PFSK-1 (cell line): Measurements from ENCODE around the gene RAB23.

Experiments used
- FOXP2 ChIP-seq: optimal IDR thresholded peaks from 2 replicates; pipeline ENCODE3; 2011; ENCODE audit warnings: borderline replicate concordance, control low read depth, inconsistent platforms; ENCODE audit not compliant: insufficient read depth; ENCODE audit errors: extremely low read length, extremely low read depth
- POLR2AphosphoS5 ChIP-seq: IDR thresholded peaks from 2 replicates; pipeline ENCODE4 v1.6.1; 2012; ENCODE audit warnings: low read depth, mild to moderate bottlenecking, control low read depth, low read length, moderate library complexity
- SIN3A ChIP-seq: IDR thresholded peaks from 2 replicates; pipeline ENCODE4 v1.6.1; 2012; ENCODE audit warnings: mild to moderate bottlenecking, low read length, moderate library complexity, borderline replicate concordance; ENCODE audit not compliant: insufficient read depth
- TAF1 ChIP-seq: IDR thresholded peaks from 2 replicates; pipeline ENCODE4 v1.6.1; 2012; ENCODE audit warnings: low read length, control low read depth, borderline replicate concordance; ENCODE audit not compliant: insufficient read depth
- TF ChIP-seq, protein P1 (sequence below), 2 experiments: IDR thresholded peaks; 2 replicates each; pipeline versions ENCODE4 v1.6.1 to v1.8.0; 2011 to 2012; ENCODE audit warnings: low read depth in 2 of 2, low read length in 2 of 2, control low read depth in 1 of 2, inconsistent platforms in 1 of 2, mild to moderate bottlenecking in 1 of 2, moderate library complexity in 1 of 2; ENCODE audit not compliant: insufficient read depth in 1 of 2

The RAB23 gene

DNA sequence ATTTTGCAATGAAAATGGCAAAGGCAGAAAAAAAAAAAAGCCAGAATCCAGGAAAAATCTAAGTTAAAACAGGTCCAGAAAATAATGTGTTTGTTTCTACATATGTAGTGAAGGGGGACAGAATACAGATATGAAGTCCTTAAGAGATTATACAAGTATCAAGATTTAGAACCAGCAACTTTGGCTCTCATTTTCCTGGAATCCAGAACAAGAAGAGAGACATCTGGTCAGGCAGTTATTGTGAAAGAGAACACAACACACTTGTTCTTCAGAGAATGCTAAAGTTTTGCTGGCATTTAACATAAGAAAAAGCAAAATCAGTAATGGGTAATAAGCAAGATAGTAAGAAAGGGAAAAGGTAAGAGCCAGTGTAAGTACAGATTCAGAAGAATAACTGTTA is 28.9 kb downstream of the RAB23 start:
- TF ChIP-seq TAF1 (no peak), POLR2AphosphoS5 (no peak), FOXP2 (no peak), SIN3A (no peak)
- TF ChIP-seq, protein P1, sequence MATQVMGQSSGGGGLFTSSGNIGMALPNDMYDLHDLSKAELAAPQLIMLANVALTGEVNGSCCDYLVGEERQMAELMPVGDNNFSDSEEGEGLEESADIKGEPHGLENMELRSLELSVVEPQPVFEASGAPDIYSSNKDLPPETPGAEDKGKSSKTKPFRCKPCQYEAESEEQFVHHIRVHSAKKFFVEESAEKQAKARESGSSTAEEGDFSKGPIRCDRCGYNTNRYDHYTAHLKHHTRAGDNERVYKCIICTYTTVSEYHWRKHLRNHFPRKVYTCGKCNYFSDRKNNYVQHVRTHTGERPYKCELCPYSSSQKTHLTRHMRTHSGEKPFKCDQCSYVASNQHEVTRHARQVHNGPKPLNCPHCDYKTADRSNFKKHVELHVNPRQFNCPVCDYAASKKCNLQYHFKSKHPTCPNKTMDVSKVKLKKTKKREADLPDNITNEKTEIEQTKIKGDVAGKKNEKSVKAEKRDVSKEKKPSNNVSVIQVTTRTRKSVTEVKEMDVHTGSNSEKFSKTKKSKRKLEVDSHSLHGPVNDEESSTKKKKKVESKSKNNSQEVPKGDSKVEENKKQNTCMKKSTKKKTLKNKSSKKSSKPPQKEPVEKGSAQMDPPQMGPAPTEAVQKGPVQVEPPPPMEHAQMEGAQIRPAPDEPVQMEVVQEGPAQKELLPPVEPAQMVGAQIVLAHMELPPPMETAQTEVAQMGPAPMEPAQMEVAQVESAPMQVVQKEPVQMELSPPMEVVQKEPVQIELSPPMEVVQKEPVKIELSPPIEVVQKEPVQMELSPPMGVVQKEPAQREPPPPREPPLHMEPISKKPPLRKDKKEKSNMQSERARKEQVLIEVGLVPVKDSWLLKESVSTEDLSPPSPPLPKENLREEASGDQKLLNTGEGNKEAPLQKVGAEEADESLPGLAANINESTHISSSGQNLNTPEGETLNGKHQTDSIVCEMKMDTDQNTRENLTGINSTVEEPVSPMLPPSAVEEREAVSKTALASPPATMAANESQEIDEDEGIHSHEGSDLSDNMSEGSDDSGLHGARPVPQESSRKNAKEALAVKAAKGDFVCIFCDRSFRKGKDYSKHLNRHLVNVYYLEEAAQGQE (IDR thresholded peaks at IDR 0.05; ENCODE audit: insufficient read depth in 1 of 2, low read depth in 2 of 2, low read length in 2 of 2), result no peak

DNA sequence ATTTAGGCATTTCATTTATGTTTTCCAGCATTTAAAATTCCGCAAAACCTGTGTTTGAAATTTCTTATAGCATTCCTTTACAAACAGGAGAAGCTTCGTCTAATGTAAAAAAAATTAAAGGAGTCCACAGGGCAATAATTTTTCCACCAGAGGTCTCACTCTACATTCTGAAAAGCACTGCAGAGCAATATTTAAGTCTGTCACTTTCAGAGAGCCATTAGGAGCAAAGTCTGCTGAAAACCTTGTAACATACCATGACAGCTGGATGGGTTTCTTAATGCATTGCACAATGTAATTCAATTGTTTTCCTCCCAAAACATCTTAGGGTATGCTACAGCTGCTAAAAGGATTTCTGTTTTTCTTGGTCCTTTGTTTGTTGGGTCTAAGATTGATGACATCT is 32.0 kb downstream of the RAB23 start:
- no peak for TF ChIP-seq TAF1
- no peak for TF ChIP-seq POLR2AphosphoS5
- TF ChIP-seq SIN3A, result no peak
- no peak for TF ChIP-seq FOXP2
- TF ChIP-seq, protein P1 (IDR thresholded peaks at IDR 0.05; ENCODE audit: insufficient read depth in 1 of 2, low read depth in 2 of 2, low read length in 2 of 2), result no peak

DNA sequence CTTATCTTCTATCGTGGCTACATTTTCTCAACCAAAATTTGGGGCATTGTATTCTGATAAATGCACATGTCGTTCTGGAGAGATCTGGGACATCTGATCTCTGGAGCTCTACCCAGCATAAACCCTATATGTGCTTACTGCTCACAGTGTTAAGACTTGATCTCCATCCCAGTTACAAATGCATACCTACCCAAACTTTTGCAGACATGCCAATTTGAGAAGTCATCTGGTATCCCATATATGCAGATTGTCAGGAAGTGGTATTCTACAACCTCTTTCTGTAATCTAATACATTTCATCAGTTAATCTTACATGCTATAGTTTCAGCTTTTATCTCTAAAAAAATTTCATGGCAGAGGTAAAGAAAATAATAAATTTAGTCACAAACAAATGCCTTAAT is 38.8 kb downstream of the RAB23 start:
- TF ChIP-seq TAF1 (no peak), FOXP2 (no peak), POLR2AphosphoS5 (no peak), SIN3A (no peak)
- TF ChIP-seq, protein P1 (IDR thresholded peaks at IDR 0.05; ENCODE audit: insufficient read depth in 1 of 2, low read depth in 2 of 2, low read length in 2 of 2), result no peak

DNA sequence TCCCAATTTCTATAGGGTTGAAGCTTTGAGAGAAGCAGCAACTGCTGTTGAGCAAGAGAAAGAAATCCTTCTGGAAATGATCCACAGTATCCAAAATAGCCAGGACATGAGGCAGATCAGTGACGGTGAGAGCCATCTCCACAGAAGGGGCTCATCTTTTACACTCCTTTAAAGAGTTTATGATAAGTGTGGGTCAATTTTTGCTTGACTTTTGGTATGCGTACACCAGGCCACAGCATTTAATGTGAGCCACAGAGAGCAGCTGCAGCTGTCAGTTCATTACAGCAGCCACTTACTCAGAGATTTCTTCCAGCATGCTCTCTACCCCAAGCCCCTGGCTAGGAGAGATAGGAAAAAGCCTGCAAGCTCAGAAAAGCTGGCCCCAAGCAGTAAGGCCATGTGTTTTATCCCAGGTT is 40.1 kb downstream of the RAB23 start:
- TF ChIP-seq, protein P1 (IDR thresholded peaks at IDR 0.05; ENCODE audit: insufficient read depth in 1 of 2, low read depth in 2 of 2, low read length in 2 of 2), result no peak
- TF ChIP-seq TAF1 (no peak), FOXP2 (no peak), SIN3A (no peak), POLR2AphosphoS5 (no peak)

DNA sequence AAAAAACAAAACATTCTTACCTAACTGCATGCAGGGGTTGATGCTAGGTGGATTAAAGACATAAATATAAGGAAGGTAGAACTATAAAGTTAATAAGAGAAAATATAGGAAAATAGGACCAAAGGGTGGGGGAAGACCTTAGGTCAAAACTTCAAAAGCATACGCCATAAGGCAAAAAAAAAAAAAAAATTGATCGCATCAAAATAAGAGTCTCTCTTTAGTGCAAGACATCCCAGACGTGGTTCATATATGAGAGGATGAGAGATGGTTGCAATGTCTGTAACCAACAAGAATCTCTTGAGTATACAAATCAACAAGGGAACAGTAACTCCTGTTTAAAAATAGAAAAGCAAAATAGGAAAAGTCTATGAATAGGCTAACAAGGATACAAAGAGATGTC is 41.5 kb downstream of the RAB23 start:
- TF ChIP-seq TAF1, result no peak
- no peak for TF ChIP-seq FOXP2
- no peak for TF ChIP-seq SIN3A
- TF ChIP-seq POLR2AphosphoS5, result no peak
- TF ChIP-seq, protein P1 (IDR thresholded peaks at IDR 0.05; ENCODE audit: insufficient read depth in 1 of 2, low read depth in 2 of 2, low read length in 2 of 2), result no peak
